ENCODE data around the gene CCNH.

GRCh38 chr5:87367243-87367642 lies 45.5 kb downstream of the CCNH start:
- TF ChIP-seq, protein P1, sequence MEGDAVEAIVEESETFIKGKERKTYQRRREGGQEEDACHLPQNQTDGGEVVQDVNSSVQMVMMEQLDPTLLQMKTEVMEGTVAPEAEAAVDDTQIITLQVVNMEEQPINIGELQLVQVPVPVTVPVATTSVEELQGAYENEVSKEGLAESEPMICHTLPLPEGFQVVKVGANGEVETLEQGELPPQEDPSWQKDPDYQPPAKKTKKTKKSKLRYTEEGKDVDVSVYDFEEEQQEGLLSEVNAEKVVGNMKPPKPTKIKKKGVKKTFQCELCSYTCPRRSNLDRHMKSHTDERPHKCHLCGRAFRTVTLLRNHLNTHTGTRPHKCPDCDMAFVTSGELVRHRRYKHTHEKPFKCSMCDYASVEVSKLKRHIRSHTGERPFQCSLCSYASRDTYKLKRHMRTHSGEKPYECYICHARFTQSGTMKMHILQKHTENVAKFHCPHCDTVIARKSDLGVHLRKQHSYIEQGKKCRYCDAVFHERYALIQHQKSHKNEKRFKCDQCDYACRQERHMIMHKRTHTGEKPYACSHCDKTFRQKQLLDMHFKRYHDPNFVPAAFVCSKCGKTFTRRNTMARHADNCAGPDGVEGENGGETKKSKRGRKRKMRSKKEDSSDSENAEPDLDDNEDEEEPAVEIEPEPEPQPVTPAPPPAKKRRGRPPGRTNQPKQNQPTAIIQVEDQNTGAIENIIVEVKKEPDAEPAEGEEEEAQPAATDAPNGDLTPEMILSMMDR (IDR thresholded peaks at IDR 0.05) = no peak
- TF ChIP-seq POLR2AphosphoS5 (IDR thresholded peaks at IDR 0.05; ENCODE audit: low read depth, low read length) = no peak

All from Panc1 (cell line).